OCI-LY1 (cell line): Measurements from ENCODE around the gene SMG5.

Experiments used
- EZH2 ChIP-seq: fragments of 200-600 bp; sonication (generic), shearing (Covaris generic); IDR thresholded peaks from 2 replicates; pipeline ENCODE4 v1.8.0; 2017; ENCODE audit warnings: borderline replicate concordance, mixed run types, mild to moderate bottlenecking, antibody characterized with exemption, low read length, moderate library complexity, mixed read lengths
- TF ChIP-seq, protein P1 (sequence below): fragments of 200-600 bp; sonication (generic), shearing (Covaris generic); IDR thresholded peaks from 2 replicates; pipeline ENCODE4 v1.5.1; 2017; ENCODE audit warnings: mild to moderate bottlenecking, antibody characterized with exemption, low read length, moderate library complexity, mixed read lengths

DNA sequence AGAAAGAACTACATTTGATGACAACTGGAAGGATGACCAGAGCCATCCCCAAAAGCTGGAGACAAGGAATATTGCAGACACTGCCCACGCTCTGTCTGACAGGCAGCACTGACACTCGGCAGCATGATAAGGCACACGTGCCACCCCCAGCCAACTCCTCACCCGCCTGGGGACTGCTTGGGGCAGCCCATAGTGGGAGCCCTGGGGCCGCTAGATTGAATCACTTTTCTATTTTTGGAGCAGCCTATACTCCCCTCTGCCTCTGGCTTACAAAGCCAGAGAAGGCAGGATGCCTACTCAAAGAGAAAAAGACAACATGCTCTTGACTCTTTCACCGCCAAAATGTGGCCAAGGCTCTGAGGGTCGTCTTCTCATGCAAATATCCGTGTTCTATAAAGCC lies 1.3 kb downstream of the SMG5 start:
- TF ChIP-seq, protein P1, sequence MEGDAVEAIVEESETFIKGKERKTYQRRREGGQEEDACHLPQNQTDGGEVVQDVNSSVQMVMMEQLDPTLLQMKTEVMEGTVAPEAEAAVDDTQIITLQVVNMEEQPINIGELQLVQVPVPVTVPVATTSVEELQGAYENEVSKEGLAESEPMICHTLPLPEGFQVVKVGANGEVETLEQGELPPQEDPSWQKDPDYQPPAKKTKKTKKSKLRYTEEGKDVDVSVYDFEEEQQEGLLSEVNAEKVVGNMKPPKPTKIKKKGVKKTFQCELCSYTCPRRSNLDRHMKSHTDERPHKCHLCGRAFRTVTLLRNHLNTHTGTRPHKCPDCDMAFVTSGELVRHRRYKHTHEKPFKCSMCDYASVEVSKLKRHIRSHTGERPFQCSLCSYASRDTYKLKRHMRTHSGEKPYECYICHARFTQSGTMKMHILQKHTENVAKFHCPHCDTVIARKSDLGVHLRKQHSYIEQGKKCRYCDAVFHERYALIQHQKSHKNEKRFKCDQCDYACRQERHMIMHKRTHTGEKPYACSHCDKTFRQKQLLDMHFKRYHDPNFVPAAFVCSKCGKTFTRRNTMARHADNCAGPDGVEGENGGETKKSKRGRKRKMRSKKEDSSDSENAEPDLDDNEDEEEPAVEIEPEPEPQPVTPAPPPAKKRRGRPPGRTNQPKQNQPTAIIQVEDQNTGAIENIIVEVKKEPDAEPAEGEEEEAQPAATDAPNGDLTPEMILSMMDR: peak; percentile 32
- TF ChIP-seq EZH2: no peak
